HL-60 (cell line): Measurements from ENCODE around the gene NLRX1.

Experiments
- DNase-seq, 2 experiments: peaks; one replicate each; pipeline ENCODE4 v3.0.0-alpha.2; 2010 to 2020; ENCODE audit warnings: low read depth in 1 of 2, low spot score in 1 of 2
- H3K27ac ChIP-seq: fragments of 250-450 bp; sonication (Bioruptor Pico); replicated peaks from 2 replicates; pipeline ENCODE4 v1.5.1; 2020; ENCODE audit warnings: mild to moderate bottlenecking, moderate library complexity
- H3K27me3 ChIP-seq: fragments of 250-450 bp; sonication (Bioruptor Pico); 2 replicates; pipeline ENCODE4 v1.5.1; 2021; ENCODE audit warnings: mild to moderate bottlenecking, moderate library complexity; ENCODE audit not compliant: insufficient read depth, poor library complexity, severe bottlenecking
- H3K4me3 ChIP-seq: replicated peaks from 2 replicates; pipeline ENCODE4 v1.5.1; 2011; ENCODE audit warnings: mild to moderate bottlenecking, control low read depth, low read length; ENCODE audit not compliant: insufficient read depth
- CTCF ChIP-seq: IDR thresholded peaks from one replicate; pipeline ENCODE4 v1.5.1; 2011; ENCODE audit warnings: low read length, control low read depth, inconsistent platforms; ENCODE audit not compliant: insufficient read depth
- GABPA ChIP-seq: IDR thresholded peaks from 2 replicates; pipeline ENCODE4 v1.6.1; 2012; ENCODE audit warnings: low read depth
- POLR2AphosphoS5 ChIP-seq: IDR thresholded peaks from 2 replicates; pipeline ENCODE4 v1.6.1; 2012; ENCODE audit warnings: low read depth
- SPI1 ChIP-seq: IDR thresholded peaks from 2 replicates; pipeline ENCODE4 v1.6.1; 2012; ENCODE audit warnings: low read depth, mild to moderate bottlenecking, borderline replicate concordance
- long read RNA-seq: library from polyadenylated mRNA; unstranded; transcript quantifications from one replicate; pipeline ENCODE4 v2.0.0, GENCODE V29; 2020
- TF ChIP-seq, protein P1 (sequence below): IDR thresholded peaks from 2 replicates; pipeline ENCODE4 v1.6.1; 2012; ENCODE audit warnings: low read depth; ENCODE audit not compliant: insufficient replicate concordance

NLRX1 gene
- long read RNA-seq, transcript NLRX1-204 (10 exons, 3,716 nt) = major isoform, 6 of 29 reads
- long read RNA-seq, partial matches to known transcripts = 8 of 29 reads
- long read RNA-seq, other reads (novel, unspliced or antisense) = 15 of 29 reads

DNA sequence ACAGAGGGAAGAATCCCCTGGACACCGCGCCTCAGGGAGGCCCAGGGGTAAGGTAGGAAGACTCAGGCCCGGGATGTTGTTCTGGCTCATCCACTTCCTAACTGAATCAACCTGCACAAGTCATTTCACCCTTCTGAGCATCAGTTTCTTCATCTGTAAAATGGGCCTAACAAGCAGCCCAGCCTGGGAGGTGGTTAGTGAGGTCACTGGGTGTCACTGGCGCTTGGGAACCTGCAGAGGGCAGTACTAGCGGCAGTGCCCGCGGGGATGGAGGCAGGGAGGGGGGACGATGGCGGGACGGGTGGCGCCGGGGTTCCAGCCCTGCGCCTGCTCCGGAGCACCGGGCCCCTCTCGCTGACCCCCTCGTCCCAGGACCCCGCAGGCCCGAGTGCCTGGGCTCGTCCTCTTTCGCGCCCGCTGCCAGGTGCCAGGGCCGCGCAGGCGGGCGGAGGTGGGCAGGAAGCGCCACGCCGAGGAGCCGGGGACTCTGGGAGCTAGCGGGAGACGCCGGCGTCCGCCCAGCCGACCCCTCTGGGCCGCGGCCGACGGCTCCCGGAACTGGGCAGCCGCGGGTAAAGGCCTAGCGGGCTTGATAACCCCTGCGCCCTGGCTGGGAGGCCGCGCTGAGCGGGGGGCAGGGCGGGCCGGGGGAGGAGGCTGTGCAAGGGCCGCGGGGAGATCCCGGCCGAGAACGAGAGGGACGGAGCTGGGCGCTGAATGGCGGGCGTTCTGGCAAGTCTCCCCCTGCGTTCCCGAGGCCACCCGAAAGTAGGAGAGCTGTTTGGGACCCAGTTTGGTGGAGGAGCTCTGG, at the start of gene NLRX1:
TSS of gene NLRX1 (plus strand) at position 255 of the 811 bp plus-strand sequence. CDS start 2,679 bp downstream, outside the sequence.
- Histone ChIP-seq H3K27me3 (no peaks in the 10 kb centered on the region), H3K4me3 (peak within 1 kb of the TSS; percentile 56), H3K27ac (peak within 1 kb of the TSS; percentile 80)
- peak; percentile 79 to 88 for DNase-seq
- TF ChIP-seq GABPA = no peak
- no peak for TF ChIP-seq SPI1
- TF ChIP-seq CTCF = peak; percentile 89
- TF ChIP-seq, protein P1, sequence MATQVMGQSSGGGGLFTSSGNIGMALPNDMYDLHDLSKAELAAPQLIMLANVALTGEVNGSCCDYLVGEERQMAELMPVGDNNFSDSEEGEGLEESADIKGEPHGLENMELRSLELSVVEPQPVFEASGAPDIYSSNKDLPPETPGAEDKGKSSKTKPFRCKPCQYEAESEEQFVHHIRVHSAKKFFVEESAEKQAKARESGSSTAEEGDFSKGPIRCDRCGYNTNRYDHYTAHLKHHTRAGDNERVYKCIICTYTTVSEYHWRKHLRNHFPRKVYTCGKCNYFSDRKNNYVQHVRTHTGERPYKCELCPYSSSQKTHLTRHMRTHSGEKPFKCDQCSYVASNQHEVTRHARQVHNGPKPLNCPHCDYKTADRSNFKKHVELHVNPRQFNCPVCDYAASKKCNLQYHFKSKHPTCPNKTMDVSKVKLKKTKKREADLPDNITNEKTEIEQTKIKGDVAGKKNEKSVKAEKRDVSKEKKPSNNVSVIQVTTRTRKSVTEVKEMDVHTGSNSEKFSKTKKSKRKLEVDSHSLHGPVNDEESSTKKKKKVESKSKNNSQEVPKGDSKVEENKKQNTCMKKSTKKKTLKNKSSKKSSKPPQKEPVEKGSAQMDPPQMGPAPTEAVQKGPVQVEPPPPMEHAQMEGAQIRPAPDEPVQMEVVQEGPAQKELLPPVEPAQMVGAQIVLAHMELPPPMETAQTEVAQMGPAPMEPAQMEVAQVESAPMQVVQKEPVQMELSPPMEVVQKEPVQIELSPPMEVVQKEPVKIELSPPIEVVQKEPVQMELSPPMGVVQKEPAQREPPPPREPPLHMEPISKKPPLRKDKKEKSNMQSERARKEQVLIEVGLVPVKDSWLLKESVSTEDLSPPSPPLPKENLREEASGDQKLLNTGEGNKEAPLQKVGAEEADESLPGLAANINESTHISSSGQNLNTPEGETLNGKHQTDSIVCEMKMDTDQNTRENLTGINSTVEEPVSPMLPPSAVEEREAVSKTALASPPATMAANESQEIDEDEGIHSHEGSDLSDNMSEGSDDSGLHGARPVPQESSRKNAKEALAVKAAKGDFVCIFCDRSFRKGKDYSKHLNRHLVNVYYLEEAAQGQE = peak; percentile 46
- TF ChIP-seq POLR2AphosphoS5 = peak; percentile 79; the same call in 1 of the 2 replicates

DNA sequence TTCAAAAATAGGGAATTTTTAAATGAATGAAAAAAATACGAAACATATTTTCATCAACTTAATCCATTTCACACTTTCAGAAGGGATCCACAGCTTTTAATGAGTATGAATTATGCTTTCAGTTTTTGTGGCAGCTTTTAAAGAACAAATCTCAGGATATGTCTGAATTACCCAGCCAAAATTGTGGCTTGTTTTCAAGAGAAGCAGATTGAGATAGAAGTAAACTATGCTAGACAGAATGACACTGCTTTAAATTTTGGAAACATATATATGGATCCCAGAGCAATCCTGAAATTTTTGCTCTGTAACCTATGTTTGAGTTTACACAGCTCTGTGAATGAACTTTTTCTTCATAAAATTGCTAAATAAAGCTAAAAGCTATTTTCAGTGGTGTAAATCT, 49.6 kb upstream of the NLRX1 start:
- no peaks in the 10 kb centered on the region for H3K27me3 ChIP-seq

DNA sequence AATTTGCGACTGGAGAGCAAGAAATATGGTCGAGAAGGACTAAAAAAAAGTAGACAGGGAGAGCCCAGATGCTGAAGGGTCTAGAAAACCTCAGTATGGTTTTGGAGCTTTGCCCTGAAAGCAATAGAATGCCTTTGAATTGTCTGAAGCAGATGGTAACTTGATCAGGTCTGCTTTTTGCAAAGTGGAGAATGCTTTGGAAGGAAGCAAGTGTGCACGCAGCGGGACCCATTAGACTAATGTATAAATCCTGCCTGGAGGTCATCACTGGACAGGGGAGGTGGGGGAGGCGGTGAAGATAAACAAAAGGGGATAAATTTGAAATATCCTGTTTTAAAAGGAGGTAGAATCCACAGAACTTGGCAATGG, 47.9 kb upstream of the NLRX1 start:
- peak overlapping the region; percentile 41 for H3K4me3 ChIP-seq
- H3K27me3 ChIP-seq = no peaks in the 10 kb centered on the region
- peak overlapping the region; percentile 69 for H3K27ac ChIP-seq
- no peak for DNase-seq
- TF ChIP-seq SPI1 (no peak), POLR2AphosphoS5 (no peak), GABPA (no peak), CTCF (no peak)
- TF ChIP-seq, protein P1 = no peak

More for the DNA sequence above, 49.6 kb upstream of the NLRX1 start:
- no peak overlapping the region for H3K4me3 ChIP-seq
- no peak for DNase-seq
- TF ChIP-seq, protein P1 = no peak
- no peak for TF ChIP-seq POLR2AphosphoS5
- TF ChIP-seq GABPA = no peak
- TF ChIP-seq SPI1 = no peak
- no peak for TF ChIP-seq CTCF
- no peak overlapping the region for H3K27ac ChIP-seq
